Measurements from ENCODE around the gene KCNK1.

Gene KCNK1

GRCh38 chr1:233572896-233573295 lies 41.0 kb upstream of the KCNK1 start:
- 0 out of 2 replicates have a peak, but pooled peaks cover 4% of the 10 kb centered on the region for H3K27me3 ChIP-seq
- no peak overlapping the region for H3K4me3 ChIP-seq (ENCODE audit: low read depth, low read length)
- no peaks in the 10 kb centered on the region for H3K36me3 ChIP-seq
- DNase-seq, result no peak
- no peak for TF ChIP-seq CTCF (IDR thresholded peaks at IDR 0.05; ENCODE audit: low read depth, low read length)
- H3K9me3 ChIP-seq, result no peaks in the 10 kb centered on the region
- H3K4me1 ChIP-seq, result no peaks in the 10 kb centered on the region

- H3K9me3 ChIP-seq, result no peaks in the 10 kb centered on the region
- no peak for DNase-seq
Measured at GRCh38 chr1:233575450-233575849, 38.5 kb upstream of the KCNK1 start.

GRCh38 chr1:233582439-233582838 lies 31.5 kb upstream of the KCNK1 start:
- Histone ChIP-seq H3K4me1 (no peaks in the 10 kb centered on the region), H3K4me3 (ENCODE audit: low read depth, low read length) (no peak overlapping the region), H3K36me3 (no peaks in the 10 kb centered on the region), H3K9me3 (no peaks in the 10 kb centered on the region), H3K27me3 (no peaks in the 10 kb centered on the region)
- DNase-seq, result no peak
- no peak for TF ChIP-seq CTCF (IDR thresholded peaks at IDR 0.05; ENCODE audit: low read depth, low read length)

More at GRCh38 chr1:233575450-233575849, 38.5 kb upstream of the KCNK1 start:
- TF ChIP-seq CTCF (IDR thresholded peaks at IDR 0.05; ENCODE audit: low read depth, low read length), result no peak
- Histone ChIP-seq H3K4me1 (no peaks in the 10 kb centered on the region), H3K27me3 (0 out of 2 replicates have a peak, but pooled peaks cover 4% of the 10 kb centered on the region), H3K36me3 (no peaks in the 10 kb centered on the region), H3K4me3 (ENCODE audit: low read depth, low read length) (no peak overlapping the region)

GRCh38 chr1:233584376-233584775 lies 29.5 kb upstream of the KCNK1 start:
- H3K9me3 ChIP-seq, result no peaks in the 10 kb centered on the region
- H3K4me3 ChIP-seq (ENCODE audit: low read depth, low read length), result no peak overlapping the region
- H3K36me3 ChIP-seq, result no peaks in the 10 kb centered on the region
- peaks cover 4% of the 10 kb centered on the region; the same call in 1 of the 2 replicates for H3K27me3 ChIP-seq
- no peaks in the 10 kb centered on the region for H3K4me1 ChIP-seq
- DNase-seq, result no peak
- no peak for TF ChIP-seq CTCF (IDR thresholded peaks at IDR 0.05; ENCODE audit: low read depth, low read length)

- TF ChIP-seq CTCF (IDR thresholded peaks at IDR 0.05; ENCODE audit: low read depth, low read length), result no peak
- Histone ChIP-seq H3K4me3 (ENCODE audit: low read depth, low read length) (no peak overlapping the region), H3K36me3 (no peaks in the 10 kb centered on the region), H3K9me3 (no peaks in the 10 kb centered on the region), H3K4me1 (no peaks in the 10 kb centered on the region), H3K27me3 (peaks cover 4% of the 10 kb centered on the region; the same call in 1 of the 2 replicates)
- no peak for DNase-seq
Measured at GRCh38 chr1:233584931-233585330, 29.0 kb upstream of the KCNK1 start.

- TF ChIP-seq CTCF (IDR thresholded peaks at IDR 0.05; ENCODE audit: low read depth, low read length), result no peak
- peaks cover 4% of the 10 kb centered on the region; the same call in 1 of the 2 replicates for H3K27me3 ChIP-seq
Measured at GRCh38 chr1:233586301-233586700, 27.6 kb upstream of the KCNK1 start.

More at GRCh38 chr1:233586301-233586700, 27.6 kb upstream of the KCNK1 start:
- Histone ChIP-seq H3K4me1 (no peaks in the 10 kb centered on the region), H3K4me3 (ENCODE audit: low read depth, low read length) (no peak overlapping the region), H3K9me3 (no peaks in the 10 kb centered on the region), H3K36me3 (no peaks in the 10 kb centered on the region)
- DNase-seq, result no peak
